SKM-1 (cell line): ENCODE data around the gene DNAAF9.
"Not testable (repeated sequence)": the region's sequence is repeated elsewhere in the genome, so short reads cannot be mapped to it uniquely, and the experiment has no call there.

Source experiments
- DNase-seq: peaks from one replicate; lab custom pipeline; 2025; ENCODE audit not compliant: unreplicated experiment; lab: John Stamatoyannopoulos, UW

Gene DNAAF9

GRCh38 chr20:3407040-3407770 lies at the start of gene DNAAF9:
TSS of gene DNAAF9 (minus strand) at chr20:3407669. CDS start at chr20:3407557, 112 bp downstream.
- no peak for DNase-seq

DNA sequence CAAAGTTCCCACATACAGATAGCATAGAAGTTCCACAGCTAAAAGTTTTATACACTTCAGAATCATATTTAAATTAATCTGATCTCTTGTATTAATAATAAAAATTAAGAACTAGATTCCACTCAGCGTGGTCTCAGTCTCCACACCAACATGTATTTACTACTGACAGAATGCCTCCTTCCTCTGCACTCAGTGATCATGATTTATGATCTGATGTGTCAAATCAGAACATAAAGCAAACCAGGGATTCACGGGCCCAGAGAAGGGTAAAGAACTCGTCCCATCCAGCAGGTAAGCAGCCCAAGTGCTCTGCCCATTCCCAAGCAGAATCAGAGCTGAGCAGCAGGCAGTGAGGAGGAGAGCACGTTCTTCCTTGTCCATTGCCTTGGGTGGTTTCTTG lies 49.2 kb upstream of the DNAAF9 start:
- no peak for DNase-seq

- no peak for DNase-seq
These were observed 47.4 kb upstream of the DNAAF9 start for GRCh38 chr20:3454831-3455230.

DNA sequence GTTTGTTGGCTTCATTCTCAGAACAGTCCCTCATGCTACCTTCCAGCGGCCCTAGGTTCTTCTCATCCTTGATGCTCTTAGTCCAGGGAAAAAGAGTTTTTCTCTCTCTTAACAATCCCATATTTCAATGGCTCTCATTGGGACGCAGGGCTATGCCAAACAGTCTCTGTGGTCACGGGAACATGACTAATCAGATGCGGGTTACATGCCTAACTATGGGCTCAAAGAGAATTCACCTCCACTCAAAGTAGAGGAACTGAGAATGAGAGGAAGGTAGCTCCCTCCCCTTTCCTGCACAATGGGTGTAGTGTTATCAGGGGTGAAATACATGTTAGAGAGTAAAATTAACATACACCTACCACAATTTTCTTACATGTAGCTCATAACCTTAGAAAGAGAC lies 45.2 kb upstream of the DNAAF9 start:
- no peak for DNase-seq

DNA sequence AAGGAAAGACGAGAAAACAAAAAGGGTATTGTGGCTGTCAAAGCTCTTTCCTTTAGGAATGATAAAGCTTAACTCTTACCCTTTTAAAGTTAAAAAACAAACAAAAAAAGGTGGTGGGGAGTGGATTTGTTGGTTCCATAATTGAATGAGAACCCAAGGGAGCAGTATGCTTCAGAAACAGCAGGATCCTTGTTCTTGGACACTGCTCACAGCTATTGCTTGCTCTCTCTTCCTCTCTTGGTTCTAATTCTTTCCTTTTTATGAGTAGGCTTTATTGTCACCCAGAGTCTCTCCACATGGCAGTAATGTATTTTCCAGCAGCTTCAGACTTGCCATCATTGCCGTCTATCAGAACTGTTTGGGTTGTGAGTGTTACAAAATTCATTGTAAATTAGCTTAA lies 44.7 kb upstream of the DNAAF9 start:
- DNase-seq = no peak

DNA sequence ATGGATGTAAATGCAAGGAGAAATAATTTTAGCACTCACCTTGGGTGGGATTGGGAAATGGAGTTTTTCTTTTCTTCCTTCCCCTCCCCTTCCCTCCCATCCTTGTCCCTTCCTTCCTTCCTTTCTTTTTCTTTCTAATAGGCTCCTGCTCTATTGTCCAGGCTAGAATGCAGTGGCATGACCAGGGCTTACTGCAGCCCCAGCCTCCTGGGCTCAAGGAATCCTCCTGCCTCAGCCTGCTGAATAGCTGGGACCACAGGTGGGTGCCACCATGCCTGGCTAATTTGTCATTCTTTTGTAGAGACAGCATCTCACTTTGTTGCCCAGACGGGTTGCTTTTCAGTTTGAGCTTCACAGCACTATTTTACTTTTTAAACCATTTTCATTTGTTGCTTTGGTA lies 41.9 kb upstream of the DNAAF9 start:
- no peak for DNase-seq

GRCh38 chr20:3447321-3447720 lies 39.9 kb upstream of the DNAAF9 start:
- DNase-seq = no peak

GRCh38 chr20:3446779-3447178 lies 39.3 kb upstream of the DNAAF9 start:
- no peak for DNase-seq

GRCh38 chr20:3436864-3437574 lies 29.6 kb upstream of the DNAAF9 start:
- no peak for DNase-seq

- no peak for DNase-seq
These were observed 26.8 kb upstream of the DNAAF9 start for GRCh38 chr20:3434232-3434631.

DNA sequence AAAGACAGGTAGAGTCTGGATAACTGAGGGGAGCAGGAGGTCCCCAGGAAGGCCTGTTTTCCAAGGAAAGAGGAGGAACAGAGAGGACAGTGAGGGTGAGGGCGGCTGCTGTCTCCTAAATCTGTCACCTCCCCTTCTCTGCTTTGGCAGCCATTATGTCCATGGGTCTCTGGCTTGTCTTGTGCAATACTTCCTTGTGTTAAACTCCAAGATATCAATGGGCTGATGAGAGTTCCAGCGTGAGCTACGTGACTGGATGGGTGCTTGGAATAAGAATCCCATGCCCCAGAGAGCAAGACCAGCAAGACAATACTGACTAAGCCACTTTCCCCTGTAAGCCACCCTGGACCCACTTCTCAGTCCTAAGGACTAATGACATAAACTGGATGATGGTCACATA lies 26.3 kb upstream of the DNAAF9 start:
- DNase-seq = no peak

GRCh38 chr20:3432844-3433243 lies 25.4 kb upstream of the DNAAF9 start:
- DNase-seq = no peak

GRCh38 chr20:3431109-3431508 lies 23.6 kb upstream of the DNAAF9 start:
- DNase-seq = no peak

DNA sequence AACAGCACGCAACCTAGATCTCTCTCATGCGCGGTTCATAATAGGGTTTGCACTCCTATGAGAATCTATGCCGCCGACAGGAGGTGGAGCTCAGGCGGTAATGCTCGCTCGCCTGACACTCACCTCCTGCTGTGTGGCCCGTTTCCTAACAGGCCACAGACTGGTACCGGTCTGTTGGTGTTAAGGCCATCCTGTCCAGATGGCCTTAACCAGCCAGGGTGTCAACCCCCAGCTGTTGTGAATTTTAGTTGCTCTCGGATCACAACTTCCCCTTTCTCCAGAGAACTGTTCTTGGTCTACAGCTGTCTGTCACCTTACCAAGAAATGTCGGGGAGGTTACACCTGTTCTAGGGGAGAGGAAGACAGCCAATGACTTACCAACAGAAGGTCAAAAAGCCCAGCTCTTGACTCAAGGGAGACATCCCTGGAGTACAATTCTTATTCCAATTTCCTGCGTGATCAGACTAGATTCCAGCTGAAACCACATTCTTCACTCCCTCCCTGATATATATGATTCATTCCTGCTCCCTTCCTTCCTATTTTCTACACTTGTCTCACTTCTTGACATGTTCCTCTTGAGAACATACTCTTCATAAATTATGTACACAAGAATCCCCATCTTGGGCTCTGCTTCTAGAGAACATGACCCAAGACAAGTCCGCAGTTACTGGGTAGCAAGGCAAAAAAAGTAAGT lies 23.1 kb upstream of the DNAAF9 start:
- DNase-seq = no peak

DNA sequence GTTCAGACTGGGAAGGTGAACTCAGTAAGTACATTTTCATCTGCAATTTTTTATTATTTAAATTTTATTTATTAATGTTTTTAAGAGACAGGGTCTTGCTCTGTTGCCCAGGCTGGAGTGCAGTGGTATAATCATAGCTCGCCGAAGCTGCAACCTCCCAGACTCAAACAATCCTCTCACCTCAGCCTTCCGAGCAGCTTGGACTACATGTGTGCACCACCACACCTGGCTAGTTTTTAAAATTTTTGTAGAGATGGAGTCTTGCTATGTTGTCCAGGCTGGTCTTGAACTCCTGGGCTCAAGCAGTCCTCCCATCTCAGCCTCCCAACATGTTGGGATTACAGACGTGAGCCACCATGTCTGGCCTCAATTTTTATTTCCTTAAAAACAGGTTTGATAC lies 19.3 kb upstream of the DNAAF9 start:
- DNase-seq = not testable (repeated sequence)

GRCh38 chr20:3423126-3423525 lies 15.7 kb upstream of the DNAAF9 start:
- DNase-seq = no peak

DNA sequence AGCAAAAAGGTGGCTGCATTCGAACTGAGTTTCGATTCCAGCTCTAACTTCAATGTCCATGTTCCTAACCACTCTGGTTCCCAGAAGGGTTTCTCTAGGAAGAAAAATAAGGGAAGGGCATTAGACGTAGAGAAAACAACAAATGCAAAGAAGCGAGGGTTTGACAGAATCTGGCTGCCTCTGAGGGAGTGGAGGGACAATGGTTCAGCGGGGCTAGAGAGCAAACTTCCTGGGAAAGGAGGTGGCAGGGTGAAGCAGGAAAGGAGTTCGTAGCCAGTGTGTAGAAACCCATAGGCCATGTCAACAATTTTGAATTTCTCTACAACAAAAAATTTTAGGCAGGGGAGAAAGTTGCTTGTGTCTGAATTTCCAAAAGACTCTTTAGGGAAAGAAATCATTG lies 14.5 kb upstream of the DNAAF9 start:
- DNase-seq = no peak

- DNase-seq = peak; percentile 34
These were observed 12.8 kb upstream of the DNAAF9 start for GRCh38 chr20:3420211-3420707.

DNA sequence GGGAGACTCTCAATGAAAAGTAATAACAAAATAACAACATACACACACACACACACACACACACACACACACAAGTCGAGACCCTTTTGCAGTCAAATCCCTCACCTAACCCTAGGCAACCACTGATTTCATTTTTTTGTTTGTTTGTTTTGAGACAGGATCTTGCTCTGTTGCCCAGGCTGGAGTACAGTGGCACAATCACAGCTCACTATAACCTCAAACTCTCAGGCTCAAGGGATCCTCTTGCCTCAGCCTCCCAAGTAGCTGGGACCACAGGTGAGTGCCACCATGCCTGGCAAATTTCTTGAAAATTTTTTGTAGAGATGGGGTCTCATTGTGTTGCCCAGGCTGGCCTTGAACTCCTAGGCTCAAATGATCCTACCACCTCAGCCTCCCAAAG lies 10.7 kb upstream of the DNAAF9 start:
- DNase-seq = not testable (repeated sequence)

GRCh38 chr20:3414122-3414521 lies 6.7 kb upstream of the DNAAF9 start:
- DNase-seq = no peak

- DNase-seq = no peak
These were observed 6.0 kb upstream of the DNAAF9 start for GRCh38 chr20:3413393-3413889.
